ENCODE measurements around the gene HLA-DPB1.
"Not testable (repeated sequence)": the region's sequence is repeated elsewhere in the genome, so short reads cannot be mapped to it uniquely, and the experiment has no call there.

HLA-DPB1 gene

DNA sequence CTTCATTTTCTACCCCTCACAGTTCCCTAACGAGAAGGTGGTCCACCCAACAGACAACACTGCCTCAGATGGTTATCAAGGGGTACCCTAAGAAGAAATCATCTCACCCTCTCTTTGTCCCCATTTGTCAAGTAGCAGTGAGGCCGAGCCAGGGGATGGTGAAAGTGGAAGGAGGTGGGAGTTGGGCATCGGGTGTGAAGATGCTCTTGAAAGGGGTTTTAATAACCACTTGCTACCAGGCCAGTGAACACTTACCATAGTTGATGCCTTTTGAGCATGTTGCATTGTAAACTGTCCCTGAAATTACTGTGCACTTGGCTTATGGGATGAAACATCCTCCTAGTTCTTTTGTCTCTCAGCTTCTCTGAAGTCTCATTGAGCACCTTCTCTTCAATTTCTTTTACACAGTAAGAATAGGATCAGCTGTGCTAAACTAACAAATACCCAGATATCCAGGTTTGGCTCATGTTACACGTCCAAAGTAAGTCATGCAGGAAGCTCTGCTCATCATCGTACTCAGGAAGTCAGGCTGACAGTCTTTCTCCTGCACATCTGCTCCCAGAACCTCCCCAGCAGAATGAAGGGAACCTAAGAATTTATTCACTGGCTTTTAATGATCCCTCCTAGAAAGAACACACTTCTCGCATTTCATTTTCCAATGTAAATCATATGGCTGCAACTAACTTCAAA, 13.3 kb downstream of the HLA-DPB1 start:
- no peak for DNase-seq (ENCODE audit: extremely low spot score)
- CTCF ChIA-PET = interaction anchor here (1.2 to 4.5 kb wide), 3 partner anchors 22 to 74 kb away, joined by 4 to 19 read pairs (median 5); no protein-coding TSS in a partner anchor
- POLR2A ChIA-PET = interaction anchor here (1.9 kb wide), 1 partner anchor 13 kb away, joined by 6 read pairs; the partner anchor contains the start of gene HLA-DPB1
- TF ChIP-seq, protein P1, sequence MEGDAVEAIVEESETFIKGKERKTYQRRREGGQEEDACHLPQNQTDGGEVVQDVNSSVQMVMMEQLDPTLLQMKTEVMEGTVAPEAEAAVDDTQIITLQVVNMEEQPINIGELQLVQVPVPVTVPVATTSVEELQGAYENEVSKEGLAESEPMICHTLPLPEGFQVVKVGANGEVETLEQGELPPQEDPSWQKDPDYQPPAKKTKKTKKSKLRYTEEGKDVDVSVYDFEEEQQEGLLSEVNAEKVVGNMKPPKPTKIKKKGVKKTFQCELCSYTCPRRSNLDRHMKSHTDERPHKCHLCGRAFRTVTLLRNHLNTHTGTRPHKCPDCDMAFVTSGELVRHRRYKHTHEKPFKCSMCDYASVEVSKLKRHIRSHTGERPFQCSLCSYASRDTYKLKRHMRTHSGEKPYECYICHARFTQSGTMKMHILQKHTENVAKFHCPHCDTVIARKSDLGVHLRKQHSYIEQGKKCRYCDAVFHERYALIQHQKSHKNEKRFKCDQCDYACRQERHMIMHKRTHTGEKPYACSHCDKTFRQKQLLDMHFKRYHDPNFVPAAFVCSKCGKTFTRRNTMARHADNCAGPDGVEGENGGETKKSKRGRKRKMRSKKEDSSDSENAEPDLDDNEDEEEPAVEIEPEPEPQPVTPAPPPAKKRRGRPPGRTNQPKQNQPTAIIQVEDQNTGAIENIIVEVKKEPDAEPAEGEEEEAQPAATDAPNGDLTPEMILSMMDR (IDR thresholded peaks at IDR 0.05; ENCODE audit: control extremely low read depth, extremely low read depth, low read depth, missing control alignments) = no peak

- DNase-seq (ENCODE audit: extremely low spot score) = peak; percentile 66
- TF ChIP-seq, protein P1 (IDR thresholded peaks at IDR 0.05; ENCODE audit: control extremely low read depth, extremely low read depth, low read depth, missing control alignments) = peak; percentile 74
- ChIA-PET POLR2A (no interaction called here), CTCF (interaction anchor here (1.1 to 1.2 kb wide), 3 partner anchors 10 to 74 kb away, joined by 3 to 7 read pairs (median 3); no protein-coding TSS in a partner anchor)
These were observed 16.2 kb downstream of the HLA-DPB1 start for GRCh38 chr6:33091957-33092356.

DNA sequence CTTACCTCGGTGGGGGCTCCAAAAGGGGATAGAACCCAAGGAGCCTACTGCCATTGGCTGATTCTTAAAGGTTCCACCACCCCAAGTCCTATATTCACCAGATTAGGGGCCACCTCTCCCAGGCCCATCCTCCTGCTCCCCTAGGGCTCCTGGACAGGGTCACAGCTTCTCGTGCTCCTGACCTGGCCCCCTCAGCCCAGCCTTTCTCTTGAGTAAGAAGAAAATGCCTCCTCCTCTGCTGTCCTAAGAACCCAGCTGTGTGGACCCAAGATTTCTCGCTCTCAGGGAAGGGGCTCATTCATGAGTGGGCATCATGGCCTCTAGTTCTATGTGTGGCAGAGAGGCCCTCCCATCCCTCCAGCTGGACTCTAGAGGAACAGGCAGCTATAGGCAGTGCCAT, 16.6 kb downstream of the HLA-DPB1 start:
- ChIA-PET CTCF (interaction anchor here (0.7 to 1.2 kb wide), 7 partner anchors 10 to 74 kb away, joined by 3 to 7 read pairs (median 4); partner anchors contain the start of gene HLA-DPB1), POLR2A (no interaction called here)
- TF ChIP-seq, protein P1 (IDR thresholded peaks at IDR 0.05; ENCODE audit: control extremely low read depth, extremely low read depth, low read depth, missing control alignments) = no peak
- no peak for DNase-seq (ENCODE audit: extremely low spot score)

DNA sequence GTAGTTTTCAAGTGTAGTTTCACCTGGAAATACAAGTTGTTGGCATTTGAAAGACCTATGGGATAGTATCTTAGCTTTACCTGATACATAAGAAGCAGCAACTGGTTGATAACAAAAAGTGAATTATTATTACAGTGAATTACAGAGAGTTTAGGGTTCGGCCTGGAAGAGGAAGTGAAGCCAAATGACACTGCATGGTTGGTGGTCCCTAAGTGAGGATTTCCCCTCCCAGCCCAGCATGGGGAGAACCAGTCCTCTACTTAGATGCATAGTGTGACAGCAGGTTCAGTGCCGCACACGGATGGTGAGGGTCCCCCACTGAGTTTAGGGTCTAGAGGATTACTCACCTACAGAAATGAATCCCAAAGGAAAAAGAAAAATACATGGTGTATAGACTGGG, 18.1 kb downstream of the HLA-DPB1 start:
- POLR2A ChIA-PET = no interaction called here
- no peak for DNase-seq (ENCODE audit: extremely low spot score)
- CTCF ChIA-PET = interaction anchor here (0.7 to 1.3 kb wide), 6 partner anchors 12 to 154 kb away, joined by 3 read pairs; no protein-coding TSS in a partner anchor
- TF ChIP-seq, protein P1 (IDR thresholded peaks at IDR 0.05; ENCODE audit: control extremely low read depth, extremely low read depth, low read depth, missing control alignments) = no peak

DNA sequence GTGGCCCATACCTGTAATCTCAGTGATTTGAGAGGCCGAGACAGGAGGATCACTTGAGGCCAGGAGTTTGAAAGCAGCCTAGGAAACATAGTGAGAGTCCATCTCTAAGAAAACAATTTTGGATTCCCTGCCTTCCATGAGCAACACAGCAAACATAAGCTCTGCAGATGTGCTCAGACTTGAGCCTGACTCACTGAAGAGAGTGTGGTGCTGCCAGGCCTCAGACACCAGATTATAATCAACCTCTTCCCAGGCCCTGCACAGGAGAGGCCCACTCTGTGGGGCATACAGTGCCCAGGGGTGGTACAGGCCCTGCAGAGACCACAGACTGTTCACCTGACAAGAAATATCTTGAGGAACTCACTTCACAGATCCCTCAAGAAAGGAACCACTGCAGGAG, 19.9 kb downstream of the HLA-DPB1 start:
- TF ChIP-seq, protein P1 (IDR thresholded peaks at IDR 0.05; ENCODE audit: control extremely low read depth, extremely low read depth, low read depth, missing control alignments) = no peak
- ChIA-PET CTCF (interaction anchor here (1.0 kb wide), 1 partner anchor 13 kb away, joined by 3 read pairs; no protein-coding TSS in a partner anchor), POLR2A (no interaction called here)
- no peak for DNase-seq (ENCODE audit: extremely low spot score)

GRCh38 chr6:33101121-33101737, 25.4 kb downstream of the HLA-DPB1 start:
- POLR2A ChIA-PET; DNase-seq (ENCODE audit: extremely low spot score): not testable (repeated sequence)
- CTCF ChIA-PET = interaction anchor here (0.6 kb wide), 1 partner anchor 13 kb away, joined by 3 read pairs; no protein-coding TSS in a partner anchor

DNA sequence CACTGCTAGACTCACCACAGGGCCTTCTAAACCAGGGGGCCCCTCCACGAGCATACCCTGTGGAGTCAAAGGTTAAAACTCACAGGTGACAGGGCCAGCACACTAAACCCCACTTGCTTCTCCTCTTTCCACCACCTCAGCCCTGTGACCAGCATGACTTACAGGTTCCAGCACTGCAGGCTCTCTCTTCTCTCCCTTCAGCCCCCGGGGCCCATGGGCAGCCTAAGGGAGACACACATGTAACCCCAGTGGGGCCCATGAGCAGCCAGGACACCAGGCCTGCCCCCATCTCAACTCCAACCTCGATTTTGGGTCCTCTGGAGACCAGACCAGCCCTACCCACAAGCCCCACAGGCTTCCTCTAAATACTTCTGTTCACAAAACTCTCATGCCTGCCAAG, 28.0 kb downstream of the HLA-DPB1 start:
- ChIA-PET CTCF (no interaction called here), POLR2A (no interaction called here)
- TF ChIP-seq, protein P1 (IDR thresholded peaks at IDR 0.05; ENCODE audit: control extremely low read depth, extremely low read depth, low read depth, missing control alignments) = no peak
- DNase-seq (ENCODE audit: extremely low spot score) = no peak
